ENCODE results near the gene DPYSL5. TPM values are rescaled to one million over a fixed set of nuclear protein-coding genes. Genes with fewer than 3 reads are reported as not detected.

DPYSL5 gene
- total RNA-seq = 1 to 10 TPM in 2 of 9 donors, under 1 TPM in 3, not detected in 4; 0.34 to 1.6 (median 0.64) TPM
- 1 to 10 TPM in 2 of 3 donors, under 1 TPM in 1; 0.37 to 1.6 (median 1.0) TPM for polyA plus RNA-seq
- long read RNA-seq, donor 1, full-length matches to known transcripts = 1 of 1 reads
- long read RNA-seq, donor 1, partial matches to known transcripts = 0 of 1 reads
- long read RNA-seq, donor 1, other reads (novel, unspliced or antisense) = 0 of 1 reads
- long read RNA-seq, donor 2 = 0 reads
- long read RNA-seq, donor 3, full-length matches to known transcripts = 2 of 2 reads
- long read RNA-seq, donor 3, partial matches to known transcripts = 0 of 2 reads
- long read RNA-seq, donor 3, other reads (novel, unspliced or antisense) = 0 of 2 reads
- long read RNA-seq, donor 4 = 0 reads
- long read RNA-seq, donor 5 = 0 reads
- long read RNA-seq, donor 6, full-length matches to known transcripts = 2 of 2 reads
- long read RNA-seq, donor 6, partial matches to known transcripts = 0 of 2 reads
- long read RNA-seq, donor 6, other reads (novel, unspliced or antisense) = 0 of 2 reads
- long read RNA-seq, donor 7 = 0 reads
- long read RNA-seq, donor 8 = 0 reads
- long read RNA-seq, donor 9 = 0 reads
- long read RNA-seq, donor 10, full-length matches to known transcripts = 1 of 1 reads
- long read RNA-seq, donor 10, partial matches to known transcripts = 0 of 1 reads
- long read RNA-seq, donor 10, other reads (novel, unspliced or antisense) = 0 of 1 reads

GRCh38 chr2:26847655-26848335, at the start of gene DPYSL5:
TSS of gene DPYSL5 (plus strand) at chr2:26848132. CDS start at chr2:26898500, 50,368 bp downstream.
- H3K4me1 ChIP-seq (replicated peaks in 1 of 2) = peaks cover 14 to 28% of the 10 kb centered on the region in 2 donors
- H3K27me3 ChIP-seq = peaks cover 68% of the 10 kb centered on the region
- no peaks in the 10 kb centered on the region for H3K36me3 ChIP-seq (replicated peaks in 1 of 2)
- peak in 2 of 7 donors; percentile 35 to 72 for DNase-seq
- WGBS, 4 donors = 0 to 5% (median 0%) methylated on average over 2 to 83 of the region's 83 CpGs
- H3K9me3 ChIP-seq (replicated peaks in 1 of 3) = no peaks in the 10 kb centered on the region
- peak within 1 kb of the TSS in 1 of 5 donors; percentile 22 for H3K27ac ChIP-seq
- intact Hi-C loops (cut with DNase I) = loop anchor here (2.0 kb wide), 1 partner anchor 95 kb away; no protein-coding TSS in a partner anchor
- peak within 1 kb of the TSS in 1 of 4 donors; percentile 44 for H3K4me3 ChIP-seq
- TF ChIP-seq POLR2A (IDR thresholded peaks at IDR 0.05) = no peak
- TF ChIP-seq, protein P1, sequence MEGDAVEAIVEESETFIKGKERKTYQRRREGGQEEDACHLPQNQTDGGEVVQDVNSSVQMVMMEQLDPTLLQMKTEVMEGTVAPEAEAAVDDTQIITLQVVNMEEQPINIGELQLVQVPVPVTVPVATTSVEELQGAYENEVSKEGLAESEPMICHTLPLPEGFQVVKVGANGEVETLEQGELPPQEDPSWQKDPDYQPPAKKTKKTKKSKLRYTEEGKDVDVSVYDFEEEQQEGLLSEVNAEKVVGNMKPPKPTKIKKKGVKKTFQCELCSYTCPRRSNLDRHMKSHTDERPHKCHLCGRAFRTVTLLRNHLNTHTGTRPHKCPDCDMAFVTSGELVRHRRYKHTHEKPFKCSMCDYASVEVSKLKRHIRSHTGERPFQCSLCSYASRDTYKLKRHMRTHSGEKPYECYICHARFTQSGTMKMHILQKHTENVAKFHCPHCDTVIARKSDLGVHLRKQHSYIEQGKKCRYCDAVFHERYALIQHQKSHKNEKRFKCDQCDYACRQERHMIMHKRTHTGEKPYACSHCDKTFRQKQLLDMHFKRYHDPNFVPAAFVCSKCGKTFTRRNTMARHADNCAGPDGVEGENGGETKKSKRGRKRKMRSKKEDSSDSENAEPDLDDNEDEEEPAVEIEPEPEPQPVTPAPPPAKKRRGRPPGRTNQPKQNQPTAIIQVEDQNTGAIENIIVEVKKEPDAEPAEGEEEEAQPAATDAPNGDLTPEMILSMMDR (IDR thresholded peaks at IDR 0.05) = no peak

- no peak overlapping the region for H3K27ac ChIP-seq
- H3K4me3 ChIP-seq = no peak overlapping the region
- DNase-seq = no peak
- intact Hi-C loops (cut with DNase I) = no loop called here
- no peaks in the 10 kb centered on the region for H3K27me3 ChIP-seq
- H3K4me1 ChIP-seq (replicated peaks in 1 of 2) = no peaks in the 10 kb centered on the region
- TF ChIP-seq, protein P1 (IDR thresholded peaks at IDR 0.05) = no peak
- no peak for TF ChIP-seq POLR2A (IDR thresholded peaks at IDR 0.05)
- WGBS, 4 donors = 66 to 93% (median 77%) methylated on average over 4 of the region's 4 CpGs
- no peaks in the 10 kb centered on the region for H3K9me3 ChIP-seq (replicated peaks in 1 of 3)
- no peaks in the 10 kb centered on the region for H3K36me3 ChIP-seq (replicated peaks in 1 of 2)
Observed at GRCh38 chr2:26801328-26801727, 46.6 kb upstream of the DPYSL5 start.

- H3K27ac ChIP-seq = no peak overlapping the region
- 92 to 96% (median 93%) methylated on average over 7 of the region's 7 CpGs for WGBS, 4 donors
- H3K9me3 ChIP-seq (replicated peaks in 1 of 3) = no peaks in the 10 kb centered on the region
- TF ChIP-seq POLR2A (IDR thresholded peaks at IDR 0.05) = no peak
- TF ChIP-seq, protein P1 (IDR thresholded peaks at IDR 0.05) = no peak
- intact Hi-C loops (cut with DNase I) = no loop called here
- no peaks in the 10 kb centered on the region for H3K36me3 ChIP-seq (replicated peaks in 1 of 2)
- no peak for DNase-seq
- no peaks in the 10 kb centered on the region for H3K27me3 ChIP-seq
- H3K4me1 ChIP-seq (replicated peaks in 1 of 2) = no peaks in the 10 kb centered on the region
- no peak overlapping the region for H3K4me3 ChIP-seq
Observed at GRCh38 chr2:26801796-26802195, 46.1 kb upstream of the DPYSL5 start.

- Histone ChIP-seq H3K4me1 (replicated peaks in 1 of 2) (no peaks in the 10 kb centered on the region), H3K9me3 (replicated peaks in 1 of 3) (no peaks in the 10 kb centered on the region), H3K27me3 (no peaks in the 10 kb centered on the region), H3K36me3 (replicated peaks in 1 of 2) (no peaks in the 10 kb centered on the region), H3K27ac (no peak overlapping the region), H3K4me3 (no peak overlapping the region)
- no peak for DNase-seq
- intact Hi-C loops (cut with DNase I) = no loop called here
- TF ChIP-seq POLR2A (IDR thresholded peaks at IDR 0.05) = no peak
- TF ChIP-seq, protein P1 (IDR thresholded peaks at IDR 0.05) = no peak
- WGBS, 4 donors = 50 to 80% (median 59%) methylated on average over 5 of the region's 5 CpGs
Observed at GRCh38 chr2:26805241-26805676, 42.7 kb upstream of the DPYSL5 start.

All from adrenal gland (tissue), 19 donors.